NT2/D1 (cell line): ENCODE measurements around the gene POU2F2.

Source experiments
- SUZ12 ChIP-seq: IDR thresholded peaks from 2 replicates; pipeline ENCODE4 v1.6.1; 2011; ENCODE audit not compliant: insufficient read length, insufficient read depth; ENCODE audit errors: extremely low read depth
- YY1 ChIP-seq: IDR thresholded peaks from 2 replicates; pipeline ENCODE4 v1.6.1; 2011; ENCODE audit not compliant: insufficient read length, insufficient read depth

DNA sequence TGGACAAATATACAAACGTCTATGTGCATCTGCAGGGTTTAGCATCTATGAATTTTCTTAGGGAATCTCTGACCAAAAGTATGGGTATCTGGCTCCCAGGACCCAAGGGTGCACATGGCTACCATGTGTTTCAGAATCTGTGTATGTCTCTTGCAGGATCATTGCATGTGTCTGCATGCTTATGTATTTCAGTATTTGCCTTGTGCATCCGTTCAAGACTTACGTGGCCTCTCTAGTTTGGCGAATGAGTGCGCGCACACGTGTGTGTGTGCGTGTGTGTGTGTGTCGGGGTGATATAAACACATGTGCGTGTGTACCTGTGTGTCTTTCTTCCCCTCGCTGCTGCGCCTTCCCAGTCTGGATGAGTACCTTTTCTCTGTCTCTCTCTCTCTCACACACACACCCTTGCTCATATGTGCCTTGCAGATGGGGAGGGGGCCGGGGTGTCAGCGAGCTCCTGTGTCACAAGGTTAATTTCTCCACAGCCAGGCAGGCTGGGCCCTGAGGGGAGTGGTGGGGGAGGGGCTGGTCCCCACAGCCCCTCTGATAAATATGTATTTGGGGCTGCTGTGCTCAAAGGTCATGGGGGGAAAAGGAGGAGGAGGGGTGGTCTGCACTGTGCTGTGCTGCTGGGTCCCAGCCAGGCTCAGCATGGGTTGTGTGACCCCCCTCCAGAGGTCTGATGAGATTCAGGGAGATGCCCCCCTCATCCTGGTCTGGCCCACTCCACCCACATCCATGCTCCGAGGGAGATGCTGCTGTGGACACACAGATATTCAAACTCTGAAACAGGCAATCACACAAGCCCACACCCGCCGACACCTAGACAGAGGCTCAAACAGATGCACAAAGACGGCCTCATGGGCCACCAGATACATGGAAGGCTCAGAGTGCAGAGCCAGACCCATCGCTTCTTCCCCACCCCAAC lies 37.5 kb upstream of the POU2F2 start:
- no peak for TF ChIP-seq YY1
- no peak for TF ChIP-seq SUZ12
